ENCODE results near the gene WAS. TPM values are rescaled to one million over a fixed set of nuclear protein-coding genes. Genes with fewer than 3 reads are reported as not detected.
"Not testable (repeated sequence)": the region's sequence is repeated elsewhere in the genome, so short reads cannot be mapped to it uniquely, and the experiment has no call there.

WAS gene
- total and polyA plus RNA-seq, 2 experiments from 2014 or later, result 0.32 to 0.56 TPM

DNA sequence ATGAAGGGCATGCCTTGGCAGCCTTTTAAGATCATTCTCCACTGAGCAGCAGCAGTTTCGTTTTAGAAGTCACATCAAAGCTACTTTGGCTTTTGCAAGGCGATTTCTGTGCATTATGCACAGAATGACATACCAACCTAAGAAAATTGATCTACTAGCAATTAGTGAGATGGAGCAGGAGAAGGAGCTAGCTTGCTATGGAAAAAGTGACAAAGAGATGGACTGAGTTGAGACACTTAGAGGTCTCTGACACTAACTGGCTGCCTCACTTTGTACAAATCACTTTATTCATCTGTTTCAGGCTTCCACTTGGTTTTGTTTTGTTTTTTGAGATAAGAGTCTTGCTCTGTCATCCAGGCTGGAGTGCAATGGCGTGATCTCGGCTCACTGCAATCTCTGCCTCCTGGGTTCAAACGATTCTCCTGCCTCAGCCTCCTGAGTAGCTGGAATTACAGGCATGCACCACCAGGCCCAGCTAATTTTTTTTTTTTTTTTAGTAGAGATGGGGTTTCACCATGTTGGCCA is 31.5 kb upstream of the WAS start:
- H3F3A ChIP-seq (replicated peaks; ENCODE audit: low read depth); H3K27me3 Mint-ChIP-seq (ENCODE audit: insufficient read depth, low read depth, poor library complexity); H3K9me3 Mint-ChIP-seq; H3K27me3 ChIP-seq (ENCODE audit: insufficient read depth); H2AFZ ChIP-seq; H4K20me1 ChIP-seq (replicated peaks; ENCODE audit: insufficient read depth); DNase-seq (ENCODE audit: low spot score); H3K27ac ChIP-seq (ENCODE audit: low read depth); H3K79me2 ChIP-seq (replicated peaks; ENCODE audit: insufficient read depth); H3K36me3 Mint-ChIP-seq (ENCODE audit: low read depth); ATAC-seq; H3K9me2 ChIP-seq (ENCODE audit: insufficient read depth); H3K4me3 Mint-ChIP-seq; H3K4me3 ChIP-seq; H3K4me2 ChIP-seq; H3K27ac Mint-ChIP-seq; H3K36me3 ChIP-seq (ENCODE audit: insufficient read depth): not testable (repeated sequence)
- H3K4me1 Mint-ChIP-seq, result peaks cover 27% of the 10 kb centered on the region
- H3K4me1 ChIP-seq (ENCODE audit: insufficient read depth), result peaks cover 11% of the 10 kb centered on the region; the same call in 1 of the 2 replicates

DNA sequence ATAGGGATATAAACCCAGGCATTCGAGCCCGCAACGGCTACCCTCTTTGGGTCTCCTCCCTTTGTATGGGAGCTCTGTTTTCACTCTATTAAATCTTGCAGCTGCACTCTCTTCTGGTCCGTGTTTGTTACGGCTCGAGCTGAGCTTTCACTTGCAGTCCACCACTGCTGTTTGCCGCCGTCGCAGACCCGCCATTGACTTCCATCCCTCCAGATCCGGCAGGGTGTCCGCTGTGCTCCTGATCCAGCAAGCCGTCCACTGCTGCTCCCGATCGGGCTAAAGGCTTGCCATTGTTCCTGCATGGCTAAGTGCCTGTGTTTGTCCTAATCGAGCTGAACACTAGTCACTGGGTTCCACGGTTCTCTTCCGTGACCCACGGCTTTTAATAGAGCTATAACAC is 28.9 kb upstream of the WAS start:
- not testable (repeated sequence) for H3K9me2 ChIP-seq (ENCODE audit: insufficient read depth); H4K20me1 ChIP-seq (replicated peaks; ENCODE audit: insufficient read depth); ATAC-seq; H3K36me3 Mint-ChIP-seq (ENCODE audit: low read depth); H3K27me3 Mint-ChIP-seq (ENCODE audit: insufficient read depth, low read depth, poor library complexity); H3K27me3 ChIP-seq (ENCODE audit: insufficient read depth); H3K4me3 ChIP-seq; H3F3A ChIP-seq (replicated peaks; ENCODE audit: low read depth); H3K4me2 ChIP-seq; H3K9me3 Mint-ChIP-seq; H3K4me3 Mint-ChIP-seq; H3K79me2 ChIP-seq (replicated peaks; ENCODE audit: insufficient read depth); H2AFZ ChIP-seq; H3K36me3 ChIP-seq (ENCODE audit: insufficient read depth); H3K27ac ChIP-seq (ENCODE audit: low read depth); H3K27ac Mint-ChIP-seq; DNase-seq (ENCODE audit: low spot score); H3K4me1 ChIP-seq (ENCODE audit: insufficient read depth)
- peaks cover 18% of the 10 kb centered on the region for H3K4me1 Mint-ChIP-seq

DNA sequence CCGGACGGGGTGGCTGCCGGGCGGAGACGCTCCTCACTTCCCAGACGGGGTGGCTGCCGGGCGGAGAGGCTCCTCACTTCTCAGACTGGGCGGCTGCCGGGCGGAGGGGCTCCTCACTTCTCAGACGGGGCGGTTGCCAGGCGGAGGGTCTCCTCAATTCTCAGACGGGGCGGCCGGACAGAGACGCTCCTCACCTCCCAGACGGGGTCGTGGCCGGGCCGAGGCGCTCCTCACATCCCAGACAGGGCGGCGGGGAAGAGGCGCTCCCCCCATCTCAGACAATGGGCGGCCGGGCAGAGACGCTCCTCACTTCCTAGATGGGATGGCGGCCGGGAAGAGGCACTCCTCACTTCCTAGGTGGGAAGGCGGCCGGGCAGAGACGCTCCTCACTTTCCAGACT is 23.9 kb upstream of the WAS start:
- not testable (repeated sequence) for DNase-seq (ENCODE audit: low spot score); H3K4me1 Mint-ChIP-seq; H3K27ac ChIP-seq (ENCODE audit: low read depth); H3K36me3 Mint-ChIP-seq (ENCODE audit: low read depth); H3K9me2 ChIP-seq (ENCODE audit: insufficient read depth); H3F3A ChIP-seq (replicated peaks; ENCODE audit: low read depth); H3K4me2 ChIP-seq; ATAC-seq; H3K36me3 ChIP-seq (ENCODE audit: insufficient read depth); H3K79me2 ChIP-seq (replicated peaks; ENCODE audit: insufficient read depth); H3K4me1 ChIP-seq (ENCODE audit: insufficient read depth); H3K27ac Mint-ChIP-seq; H3K4me3 Mint-ChIP-seq; H3K27me3 Mint-ChIP-seq (ENCODE audit: insufficient read depth, low read depth, poor library complexity); H3K27me3 ChIP-seq (ENCODE audit: insufficient read depth); H3K4me3 ChIP-seq; H4K20me1 ChIP-seq (replicated peaks; ENCODE audit: insufficient read depth); H2AFZ ChIP-seq
- H3K9me3 Mint-ChIP-seq, result peaks cover 13% of the 10 kb centered on the region

- Histone ChIP-seq H3K27ac (ENCODE audit: low read depth) (no peak overlapping the region), H3K4me2 (no peak overlapping the region), H3K4me1 (ENCODE audit: insufficient read depth) (no peaks in the 10 kb centered on the region), H2AFZ (no peak overlapping the region), H3K36me3 (ENCODE audit: insufficient read depth) (no peaks in the 10 kb centered on the region), H3K4me3 (no peak overlapping the region), H3K79me2 (replicated peaks; ENCODE audit: insufficient read depth) (no peaks in the 10 kb centered on the region), H3K9me2 (ENCODE audit: insufficient read depth) (no peaks in the 10 kb centered on the region), H3F3A (replicated peaks; ENCODE audit: low read depth) (no peaks in the 10 kb centered on the region), H4K20me1 (replicated peaks; ENCODE audit: insufficient read depth) (no peaks in the 10 kb centered on the region), H3K27me3 (ENCODE audit: insufficient read depth) (no peaks in the 10 kb centered on the region)
- no peak for DNase-seq (ENCODE audit: low spot score)
- no peak for ATAC-seq
- Mint-ChIP-seq H3K36me3 (ENCODE audit: low read depth) (peaks cover 7% of the 10 kb centered on the region; the same call in 2 of the 3 replicates), H3K4me3 (no peak overlapping the region), H3K9me3 (peaks cover 13% of the 10 kb centered on the region), H3K27ac (no peak overlapping the region), H3K27me3 (ENCODE audit: insufficient read depth, low read depth, poor library complexity) (peaks cover 2% of the 10 kb centered on the region), H3K4me1 (no peaks in the 10 kb centered on the region)
- TF ChIP-seq POLR2AphosphoS5 (IDR thresholded peaks at IDR 0.05; ENCODE audit: low read depth), result no peak
- no peak for TF ChIP-seq ETS1 (IDR thresholded peaks at IDR 0.05)
- no peak for TF ChIP-seq CREB1 (CRISPR knock-in tag; IDR thresholded peaks at IDR 0.05; ENCODE audit: low read depth)
- no peak for TF ChIP-seq STAT1 (IDR thresholded peaks at IDR 0.05; ENCODE audit: unreplicated experiment)
- TF ChIP-seq EZH2 (IDR thresholded peaks at IDR 0.05; ENCODE audit: low read depth, unreplicated experiment), result no peak
These were observed 20.4 kb upstream of the WAS start for GRCh38 chrX:48663241-48663640.
